Activated CD8-positive, alpha-beta memory T cell treated with anti-CD3 and anti-CD28 coated beads, Interleukin-2, amount 10 ng/mL, durations not matched to agents 7 days and 5 days (primary cell): ENCODE measurements around the gene MTCL1. TPM values are rescaled to one million over a fixed set of nuclear protein-coding genes. Genes with fewer than 3 reads are reported as not detected.

Experiments
- ATAC-seq: fragments of 150-1000 bp; cut with Tn5 transposase; one replicate; pipeline ENCODE4 v1.10.0; 2021; ENCODE audit warnings: moderate library complexity
- CTCF ChIA-PET: fragments of 350-600 bp; sonication (Branson Sonifier 250); formaldehyde crosslinking; loops from one replicate; lab custom pipeline; 2021; ENCODE audit warnings: antibody characterized with exemption; lab: Charles Lee
- DNase-seq: peaks from one replicate; pipeline ENCODE4 v3.0.0-alpha.2; 2020
- H3K27ac Mint-ChIP-seq: one replicate; pipeline ENCODE4 v1.8.0; 2021; ENCODE audit warnings: mild to moderate bottlenecking, mixed read lengths
- H3K27me3 Mint-ChIP-seq: one replicate; pipeline ENCODE4 v1.8.0; 2021; ENCODE audit warnings: mixed read lengths
- H3K36me3 Mint-ChIP-seq: one replicate; pipeline ENCODE4 v1.8.0; 2021; ENCODE audit warnings: mild to moderate bottlenecking, mixed read lengths
- H3K4me1 Mint-ChIP-seq: one replicate; pipeline ENCODE4 v1.8.0; 2021; ENCODE audit warnings: mixed read lengths
- H3K4me3 Mint-ChIP-seq: one replicate; pipeline ENCODE4 v1.8.0; 2021; ENCODE audit warnings: mild to moderate bottlenecking, moderate library complexity, mixed read lengths
- H3K9me3 Mint-ChIP-seq: one replicate; pipeline ENCODE4 v1.8.0; 2022; ENCODE audit warnings: low read depth, mixed read lengths
- total RNA-seq, 2 experiments: library from RNA; stranded (reverse); gene quantifications; one replicate each; pipeline ENCODE4 v1.2.3, GENCODE V29; 2021

Gene MTCL1
- total RNA-seq, 2 experiments from 2014 or later, result 0.41 to 0.59 TPM

DNA sequence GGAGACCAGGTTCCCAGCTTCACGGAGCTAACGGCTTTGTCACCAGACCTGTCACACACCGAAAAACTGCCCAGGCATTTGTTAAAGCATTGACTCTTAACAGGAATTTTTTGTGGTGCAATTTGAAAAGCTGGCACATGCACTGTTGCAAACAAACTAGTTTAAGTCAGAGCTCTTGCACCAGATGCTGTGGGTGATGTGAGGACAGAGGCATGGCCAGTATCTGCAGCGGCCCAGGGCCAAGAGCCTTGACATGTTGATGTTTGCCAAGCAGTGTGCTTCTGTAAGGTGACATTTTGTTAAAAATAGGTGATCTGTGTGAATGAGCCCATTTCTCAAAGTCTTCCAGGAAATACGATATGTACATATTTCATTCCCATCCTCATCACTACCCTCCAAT is 142.5 kb downstream of the MTCL1 start:
- peaks cover 2% of the 10 kb centered on the region for H3K9me3 Mint-ChIP-seq
- no peak for DNase-seq
- no peaks in the 10 kb centered on the region for H3K4me1 Mint-ChIP-seq
- CTCF ChIA-PET, result no interaction called here
- ATAC-seq, result no peak
- H3K36me3 Mint-ChIP-seq, result no peaks in the 10 kb centered on the region
- H3K27ac Mint-ChIP-seq, result no peak overlapping the region
- H3K27me3 Mint-ChIP-seq, result peaks cover 4% of the 10 kb centered on the region
- no peak overlapping the region for H3K4me3 Mint-ChIP-seq

DNA sequence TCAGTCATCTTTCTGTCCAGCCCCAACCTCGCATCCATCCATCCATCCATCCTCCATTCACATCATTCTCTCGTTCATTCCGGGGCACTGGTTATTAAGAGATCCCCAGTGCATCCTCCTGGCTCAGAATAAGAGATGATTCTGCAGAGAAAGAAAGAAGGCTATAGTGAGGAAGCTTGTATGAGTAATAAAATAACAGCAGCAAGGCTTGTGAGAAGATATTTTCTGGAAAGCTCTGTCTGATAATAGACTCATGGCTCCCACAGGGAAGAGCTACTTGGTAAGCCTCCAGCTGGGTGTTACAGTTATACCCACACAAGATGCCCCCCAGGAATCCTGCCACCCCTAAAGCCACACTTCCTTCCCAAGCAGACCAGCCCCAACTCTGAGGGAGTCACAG is 143.2 kb downstream of the MTCL1 start:
- no peak overlapping the region for H3K4me3 Mint-ChIP-seq
- H3K27me3 Mint-ChIP-seq, result peaks cover 4% of the 10 kb centered on the region
- no peak for ATAC-seq
- DNase-seq, result no peak
- no peaks in the 10 kb centered on the region for H3K36me3 Mint-ChIP-seq
- no peak overlapping the region for H3K27ac Mint-ChIP-seq
- no peaks in the 10 kb centered on the region for H3K4me1 Mint-ChIP-seq
- CTCF ChIA-PET, result no interaction called here
- peaks cover 2% of the 10 kb centered on the region for H3K9me3 Mint-ChIP-seq

DNA sequence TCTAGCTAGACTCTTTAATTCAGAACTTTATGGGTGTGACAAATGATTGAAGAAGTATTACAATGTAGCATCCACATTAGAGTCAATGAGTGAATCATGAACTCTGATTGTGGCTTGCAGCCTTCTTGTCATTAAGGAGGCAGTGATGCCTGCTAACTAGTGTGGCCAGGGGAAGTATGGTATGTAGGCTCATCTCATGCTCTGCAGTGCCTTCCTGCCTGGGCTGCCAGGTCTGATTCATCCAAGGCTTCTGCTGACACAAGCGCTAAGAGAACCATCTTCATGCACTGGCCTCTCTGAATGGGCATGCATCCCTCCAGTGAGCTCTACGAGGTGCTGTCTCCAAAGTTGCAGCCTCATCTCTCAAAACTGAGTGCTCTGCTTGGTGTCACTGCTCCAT is 144.3 kb downstream of the MTCL1 start:
- peaks cover 11% of the 10 kb centered on the region for H3K27me3 Mint-ChIP-seq
- no peaks in the 10 kb centered on the region for H3K4me1 Mint-ChIP-seq
- H3K4me3 Mint-ChIP-seq, result no peak overlapping the region
- ATAC-seq (no peak), DNase-seq (no peak)
- H3K9me3 Mint-ChIP-seq, result peaks cover 2% of the 10 kb centered on the region
- CTCF ChIA-PET, result interaction anchor here (1.6 kb wide), 1 partner anchor 138 kb away, joined by 4 read pairs; no protein-coding TSS in a partner anchor
- H3K27ac Mint-ChIP-seq, result no peak overlapping the region
- H3K36me3 Mint-ChIP-seq, result no peaks in the 10 kb centered on the region

DNA sequence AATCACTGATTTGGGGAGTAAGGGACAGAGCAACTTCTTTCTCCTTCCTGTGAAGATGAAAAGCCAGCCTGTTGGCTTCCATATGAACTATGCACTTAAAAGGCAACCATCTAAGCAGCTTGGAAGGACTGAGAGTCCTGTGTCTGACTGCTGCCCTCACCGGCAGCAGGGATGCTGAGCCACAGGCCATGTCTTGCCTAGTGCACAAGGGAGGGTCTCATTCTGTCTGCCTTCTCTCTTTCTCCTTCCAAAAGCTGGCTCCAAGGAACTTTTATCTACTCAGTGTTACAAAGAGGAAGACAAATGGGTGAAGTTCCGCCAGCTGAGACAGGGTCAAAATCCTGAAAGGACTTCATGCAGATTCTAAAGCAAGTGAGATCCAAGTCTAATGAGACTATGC is 146.3 kb downstream of the MTCL1 start:
- Mint-ChIP-seq H3K36me3 (no peaks in the 10 kb centered on the region), H3K9me3 (peaks cover 2% of the 10 kb centered on the region), H3K27me3 (peaks cover 14% of the 10 kb centered on the region), H3K4me1 (no peaks in the 10 kb centered on the region), H3K4me3 (no peak overlapping the region), H3K27ac (no peak overlapping the region)
- CTCF ChIA-PET, result no interaction called here
- no peak for DNase-seq
- ATAC-seq, result no peak

DNA sequence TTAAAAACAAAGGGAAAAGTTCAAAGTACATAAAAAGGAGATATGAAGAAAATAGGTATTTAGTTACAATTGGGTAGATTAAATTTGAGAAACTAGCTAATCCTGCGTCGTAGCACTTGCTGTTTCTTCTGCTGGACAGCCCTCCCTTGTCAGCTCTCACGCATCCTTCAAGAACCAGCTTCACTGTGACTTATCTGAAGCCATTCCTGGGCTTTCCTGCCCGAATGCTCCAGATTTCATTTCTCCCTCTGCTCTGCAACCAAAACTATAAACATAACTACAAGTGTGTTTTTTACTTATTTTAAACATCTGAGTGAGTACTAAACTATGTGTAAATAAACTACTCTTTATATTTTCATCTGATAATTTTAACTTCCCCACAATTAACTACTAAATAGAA is 149.2 kb downstream of the MTCL1 start:
- H3K27ac Mint-ChIP-seq, result no peak overlapping the region
- H3K4me3 Mint-ChIP-seq, result no peak overlapping the region
- H3K9me3 Mint-ChIP-seq, result peaks cover 2% of the 10 kb centered on the region
- H3K4me1 Mint-ChIP-seq, result no peaks in the 10 kb centered on the region
- H3K36me3 Mint-ChIP-seq, result no peaks in the 10 kb centered on the region
- DNase-seq (no peak), ATAC-seq (no peak)
- CTCF ChIA-PET, result no interaction called here
- H3K27me3 Mint-ChIP-seq, result peaks cover 14% of the 10 kb centered on the region

DNA sequence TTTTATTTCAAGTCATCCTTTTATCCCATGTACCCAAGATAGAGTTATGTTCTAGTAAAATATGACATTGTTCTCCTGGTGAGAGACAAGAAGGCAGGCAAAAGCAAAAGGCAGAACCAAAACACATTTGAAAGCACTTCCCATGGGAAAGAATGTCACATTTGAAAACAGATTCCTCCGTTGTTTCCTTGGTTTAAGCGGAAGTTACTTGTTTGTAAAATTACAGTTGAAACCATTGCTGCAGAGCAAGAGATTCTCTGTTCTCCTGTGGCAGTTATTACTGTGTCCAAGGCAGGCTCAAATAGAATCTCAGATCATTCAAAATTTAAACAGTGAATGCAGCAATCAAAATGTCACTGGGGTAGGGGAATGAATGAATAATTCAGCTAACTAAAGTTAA is 149.6 kb downstream of the MTCL1 start:
- no peak overlapping the region for H3K27ac Mint-ChIP-seq
- no peaks in the 10 kb centered on the region for H3K36me3 Mint-ChIP-seq
- no peak overlapping the region for H3K4me3 Mint-ChIP-seq
- no peak for DNase-seq
- H3K4me1 Mint-ChIP-seq, result no peaks in the 10 kb centered on the region
- ATAC-seq, result no peak
- CTCF ChIA-PET, result no interaction called here
- peaks cover 14% of the 10 kb centered on the region for H3K27me3 Mint-ChIP-seq
- H3K9me3 Mint-ChIP-seq, result peaks cover 2% of the 10 kb centered on the region

DNA sequence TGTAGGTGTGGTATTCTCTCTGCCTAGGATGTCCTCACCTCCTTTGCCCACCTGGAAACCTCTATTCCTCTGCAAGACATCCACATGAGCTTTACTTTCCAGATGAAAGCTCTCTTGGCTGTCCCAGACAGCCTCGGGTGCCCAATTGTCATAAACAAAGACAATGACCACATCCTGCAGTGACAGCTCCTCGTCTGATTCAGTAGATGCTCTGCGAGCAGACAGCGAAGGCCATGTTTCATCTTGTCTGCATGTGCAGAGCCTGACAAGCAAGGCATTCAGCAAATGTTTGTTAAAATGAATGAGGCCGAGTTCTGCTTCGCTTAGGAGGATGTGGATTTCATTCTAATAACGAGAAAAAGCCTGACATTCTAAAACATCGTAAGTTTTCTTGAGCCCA is 150.9 kb downstream of the MTCL1 start:
- H3K4me3 Mint-ChIP-seq, result no peak overlapping the region
- ATAC-seq (no peak), DNase-seq (no peak)
- peaks cover 14% of the 10 kb centered on the region for H3K27me3 Mint-ChIP-seq
- H3K9me3 Mint-ChIP-seq, result no peaks in the 10 kb centered on the region
- CTCF ChIA-PET, result no interaction called here
- no peak overlapping the region for H3K27ac Mint-ChIP-seq
- H3K36me3 Mint-ChIP-seq, result no peaks in the 10 kb centered on the region
- no peaks in the 10 kb centered on the region for H3K4me1 Mint-ChIP-seq

DNA sequence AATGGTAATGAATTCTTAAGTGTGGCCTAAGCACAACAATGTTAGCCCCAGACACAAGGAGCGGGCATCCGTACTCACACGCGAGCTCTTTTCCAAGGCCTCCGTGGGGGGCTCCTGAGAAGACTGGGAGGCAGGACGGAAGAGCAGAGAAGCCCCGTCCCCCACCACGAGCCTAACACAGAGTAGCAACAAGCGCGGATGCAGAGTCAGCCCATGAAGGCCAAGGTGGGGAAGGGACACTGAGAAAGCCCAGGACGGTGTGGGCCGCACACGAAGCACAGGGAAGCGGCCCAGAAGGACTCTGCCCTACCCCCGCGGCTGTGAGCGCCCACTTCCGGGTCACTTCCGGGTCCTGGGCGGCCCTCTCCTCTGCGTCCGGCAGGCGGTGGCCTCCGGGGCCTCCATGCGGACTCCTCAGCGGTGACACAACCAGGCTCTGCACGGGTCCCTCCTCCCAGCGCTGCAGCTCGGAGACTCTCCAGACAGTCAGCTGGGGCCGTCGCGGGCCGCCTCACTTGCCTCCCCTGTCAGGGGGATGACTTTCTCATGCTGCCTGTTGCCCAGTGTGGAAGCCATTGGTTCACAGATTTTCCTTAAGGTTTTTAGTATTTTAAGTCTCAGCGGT is 151.5 kb downstream of the MTCL1 start:
- no peaks in the 10 kb centered on the region for H3K9me3 Mint-ChIP-seq
- H3K4me3 Mint-ChIP-seq, result no peak overlapping the region
- H3K27me3 Mint-ChIP-seq, result peaks cover 10% of the 10 kb centered on the region
- no peaks in the 10 kb centered on the region for H3K4me1 Mint-ChIP-seq
- ATAC-seq (no peak), DNase-seq (no peak)
- CTCF ChIA-PET, result no interaction called here
- H3K36me3 Mint-ChIP-seq, result no peaks in the 10 kb centered on the region
- H3K27ac Mint-ChIP-seq, result no peak overlapping the region

DNA sequence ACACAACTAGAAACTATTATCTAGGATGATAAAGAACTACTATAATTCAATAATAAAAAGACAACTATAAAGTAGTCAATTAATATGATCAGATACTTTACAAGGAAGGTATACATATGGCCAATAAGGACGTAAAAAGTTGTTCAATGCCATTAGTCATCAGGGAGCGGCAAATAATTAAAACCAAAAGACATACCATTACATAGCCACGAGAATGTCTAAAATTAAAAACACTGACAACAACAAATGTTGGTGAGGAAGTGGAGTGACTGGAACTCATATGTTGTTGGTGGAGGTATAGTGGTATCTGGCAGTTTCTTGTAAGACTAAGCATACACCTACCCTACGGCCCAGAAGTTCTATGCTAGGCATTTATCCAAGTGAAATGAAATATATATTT is 152.4 kb downstream of the MTCL1 start:
- no peak for DNase-seq
- no peak overlapping the region for H3K27ac Mint-ChIP-seq
- peaks cover 10% of the 10 kb centered on the region for H3K27me3 Mint-ChIP-seq
- CTCF ChIA-PET, result no interaction called here
- no peaks in the 10 kb centered on the region for H3K4me1 Mint-ChIP-seq
- H3K9me3 Mint-ChIP-seq, result no peaks in the 10 kb centered on the region
- no peaks in the 10 kb centered on the region for H3K36me3 Mint-ChIP-seq
- H3K4me3 Mint-ChIP-seq, result no peak overlapping the region
- ATAC-seq, result no peak

DNA sequence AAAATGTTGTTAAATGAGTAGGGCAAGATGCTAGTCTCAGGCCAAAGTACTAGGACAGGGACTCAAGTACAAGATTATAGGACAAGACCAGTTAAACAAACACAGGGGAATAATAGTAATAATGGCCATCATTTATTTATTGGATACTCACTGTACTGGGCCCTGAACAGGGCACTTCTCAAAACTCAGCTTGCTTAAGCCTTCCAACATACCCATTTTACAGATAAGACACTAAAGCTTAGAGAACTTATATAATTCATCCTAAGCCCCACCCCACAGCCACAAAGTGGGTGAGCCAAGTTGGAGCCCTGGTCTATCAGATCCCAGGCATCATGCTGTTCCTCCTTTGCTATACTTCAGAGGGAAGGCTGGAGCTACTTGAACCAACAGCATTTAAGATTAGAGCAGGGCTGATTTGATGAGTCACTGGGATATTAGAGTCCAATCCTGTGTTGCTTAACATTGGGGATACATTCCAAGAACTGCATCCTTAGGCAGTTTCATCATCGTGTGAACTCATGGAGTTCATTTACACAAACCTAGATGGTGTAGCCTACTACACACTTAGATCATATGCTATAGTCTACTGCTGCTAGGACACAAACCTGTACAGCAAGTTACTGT is 153.6 kb downstream of the MTCL1 start:
- H3K36me3 Mint-ChIP-seq, result no peaks in the 10 kb centered on the region
- H3K4me3 Mint-ChIP-seq, result no peak overlapping the region
- ATAC-seq (no peak), DNase-seq (no peak)
- no peaks in the 10 kb centered on the region for H3K9me3 Mint-ChIP-seq
- H3K4me1 Mint-ChIP-seq, result no peaks in the 10 kb centered on the region
- no peak overlapping the region for H3K27ac Mint-ChIP-seq
- peaks cover 10% of the 10 kb centered on the region for H3K27me3 Mint-ChIP-seq
- CTCF ChIA-PET, result no interaction called here

DNA sequence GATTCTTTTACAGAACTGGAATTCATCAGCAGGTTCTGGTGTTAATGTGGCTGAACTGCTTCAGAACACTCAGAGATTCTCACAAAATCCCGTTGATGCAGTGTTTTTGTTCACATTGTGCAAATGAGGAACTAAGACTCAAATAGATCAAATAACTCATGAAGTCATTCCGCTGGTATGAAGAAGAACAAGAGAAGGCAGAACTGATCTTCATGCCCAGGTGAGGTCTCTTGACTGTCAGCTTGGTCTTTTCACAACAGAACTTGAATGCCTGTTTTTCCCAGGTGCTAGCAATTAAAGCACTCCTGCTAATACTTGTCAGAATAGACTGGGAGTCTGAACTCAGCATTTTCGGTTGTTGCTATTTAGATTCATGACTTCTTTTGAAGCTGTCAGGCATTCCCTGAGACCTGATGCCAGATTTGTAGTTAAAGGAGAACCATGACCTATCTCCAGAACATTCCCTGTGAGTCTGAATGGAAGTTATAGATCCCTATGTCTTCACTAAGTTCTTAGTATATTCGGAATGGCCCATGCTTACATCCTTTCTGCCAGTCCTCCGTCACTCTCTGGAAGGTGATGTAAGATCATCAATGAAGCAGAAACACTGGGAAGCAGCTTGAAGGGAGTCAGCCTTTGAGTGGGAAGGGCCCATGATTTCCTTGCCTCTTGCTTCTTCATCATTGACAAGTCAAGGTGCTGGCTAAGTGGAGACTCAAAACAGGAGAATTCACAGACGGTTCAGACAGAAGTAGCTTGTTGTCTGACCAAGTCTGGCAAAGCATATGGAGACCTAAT is 155.7 kb downstream of the MTCL1 start:
- ATAC-seq, result no peak
- no peaks in the 10 kb centered on the region for H3K27me3 Mint-ChIP-seq
- CTCF ChIA-PET, result no interaction called here

DNA sequence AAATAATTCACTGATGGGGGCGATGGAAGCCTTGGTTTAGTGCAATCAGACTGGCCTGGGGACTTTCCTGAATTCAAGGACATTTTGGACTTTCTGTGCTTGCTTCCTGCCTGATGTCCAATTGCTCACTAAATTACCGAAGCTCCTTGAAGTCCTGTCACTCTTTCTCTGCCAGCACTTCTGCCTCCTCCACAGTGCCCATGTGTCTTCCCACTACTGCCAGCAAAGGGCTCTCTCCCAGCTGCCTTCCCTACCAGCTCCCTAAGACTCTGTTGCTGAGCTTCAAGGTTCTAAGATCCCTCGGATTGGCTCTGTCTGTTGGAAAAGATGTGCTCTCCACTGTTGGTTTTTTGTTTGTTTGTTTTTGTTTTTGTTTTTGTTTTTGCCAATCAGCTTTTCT is 158.1 kb downstream of the MTCL1 start:
- no peak for DNase-seq
- H3K27me3 Mint-ChIP-seq, result no peaks in the 10 kb centered on the region
- H3K4me1 Mint-ChIP-seq, result no peaks in the 10 kb centered on the region
- H3K9me3 Mint-ChIP-seq, result no peaks in the 10 kb centered on the region
- no peaks in the 10 kb centered on the region for H3K36me3 Mint-ChIP-seq
- CTCF ChIA-PET, result no interaction called here
- no peak for ATAC-seq
- no peak overlapping the region for H3K4me3 Mint-ChIP-seq
- no peak overlapping the region for H3K27ac Mint-ChIP-seq

More for the DNA sequence above, 155.7 kb downstream of the MTCL1 start:
- Mint-ChIP-seq H3K4me1 (no peaks in the 10 kb centered on the region), H3K9me3 (no peaks in the 10 kb centered on the region), H3K36me3 (no peaks in the 10 kb centered on the region), H3K27ac (no peak overlapping the region), H3K4me3 (no peak overlapping the region)
- no peak for DNase-seq

DNA sequence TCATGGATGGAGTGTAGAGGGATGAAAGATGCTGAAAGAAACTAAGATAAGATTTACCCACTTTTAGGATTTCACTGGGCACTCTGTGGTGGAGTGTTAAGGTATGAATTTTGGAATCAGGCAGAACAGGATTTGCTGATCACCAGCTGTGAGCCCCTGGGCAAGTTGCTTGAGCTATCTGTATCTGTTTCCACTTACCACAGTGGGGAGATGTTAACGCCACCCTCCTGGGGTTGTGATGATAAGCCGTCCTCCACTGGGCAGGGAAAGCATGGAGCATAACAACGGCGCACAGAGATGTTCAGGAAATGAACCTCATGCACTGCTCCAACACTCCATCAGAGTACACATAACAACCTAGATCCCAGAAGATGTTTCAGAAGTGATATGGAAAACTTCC is 160.6 kb downstream of the MTCL1 start:
- Mint-ChIP-seq H3K36me3 (no peaks in the 10 kb centered on the region), H3K27ac (no peak overlapping the region), H3K4me1 (no peaks in the 10 kb centered on the region), H3K27me3 (no peaks in the 10 kb centered on the region), H3K4me3 (no peak overlapping the region), H3K9me3 (no peaks in the 10 kb centered on the region)
- no peak for DNase-seq
- CTCF ChIA-PET, result no interaction called here
- ATAC-seq, result no peak

DNA sequence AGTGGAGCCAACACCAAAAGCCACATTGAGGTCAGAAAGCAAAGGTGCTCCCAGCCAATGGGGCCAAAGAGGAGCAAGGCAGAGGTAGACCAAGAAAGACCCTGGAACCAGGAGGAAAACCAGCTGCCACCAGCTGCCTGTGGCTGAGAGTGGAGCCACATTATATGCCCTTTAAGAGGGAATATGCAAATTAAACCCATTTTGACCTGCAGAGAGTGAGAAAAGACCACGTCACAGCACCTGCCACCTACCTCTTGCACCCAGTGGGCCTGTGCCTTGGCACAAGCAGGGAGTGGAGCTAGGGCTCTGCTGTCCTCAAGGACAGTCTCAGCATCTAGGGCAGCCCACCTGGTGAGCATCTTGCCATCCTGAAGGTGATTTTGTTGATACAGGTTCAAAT is 161.3 kb downstream of the MTCL1 start:
- no peak overlapping the region for H3K4me3 Mint-ChIP-seq

More for the DNA sequence above, 161.3 kb downstream of the MTCL1 start:
- H3K27ac Mint-ChIP-seq, result no peak overlapping the region
- H3K9me3 Mint-ChIP-seq, result no peaks in the 10 kb centered on the region
- ATAC-seq, result no peak
- DNase-seq, result no peak
- H3K36me3 Mint-ChIP-seq, result no peaks in the 10 kb centered on the region
- CTCF ChIA-PET, result no interaction called here
- no peaks in the 10 kb centered on the region for H3K27me3 Mint-ChIP-seq
- H3K4me1 Mint-ChIP-seq, result no peaks in the 10 kb centered on the region
